Measurements from ENCODE around the gene CEP295NL. TPM values are rescaled to one million over a fixed set of nuclear protein-coding genes. Genes with fewer than 3 reads are reported as not detected.

The CEP295NL gene
- total RNA-seq, 1 experiment from 2014 or later: 3.6 TPM

DNA sequence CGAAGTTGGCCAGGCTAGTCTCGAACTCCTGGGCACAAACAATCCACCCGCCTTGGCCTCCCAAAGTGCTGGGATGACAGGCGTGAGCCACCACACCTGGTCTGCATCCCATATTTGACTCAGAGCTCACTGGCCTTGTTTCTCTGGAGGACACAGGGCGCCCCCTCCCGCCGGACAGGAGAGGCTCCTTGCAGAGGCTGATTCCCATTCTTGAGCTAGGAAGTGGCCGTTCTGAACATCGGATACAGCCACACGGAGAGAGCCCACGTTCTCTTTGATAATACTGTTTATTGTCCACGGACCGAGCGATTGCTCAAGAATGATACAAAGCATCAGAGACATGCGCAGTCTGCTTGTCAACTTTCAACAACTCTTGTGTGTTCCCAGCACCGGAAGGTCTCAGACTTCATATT lies 50.3 kb downstream of the CEP295NL start:
- no peak for DNase-seq
- Histone ChIP-seq H3K4me3 (no peak overlapping the region), H3K4me1 (replicated peaks; ENCODE audit: insufficient read depth) (no peaks in the 10 kb centered on the region), H3K9me3 (ENCODE audit: insufficient read depth, low read depth) (no peaks in the 10 kb centered on the region), H3K79me2 (ENCODE audit: low read depth) (no peaks in the 10 kb centered on the region), H3K4me2 (no peak overlapping the region), H3K27me3 (ENCODE audit: insufficient read depth, low read depth) (no peaks in the 10 kb centered on the region), H3K36me3 (ENCODE audit: low read depth) (no peaks in the 10 kb centered on the region), H3K27ac (no peak overlapping the region), H3K9me2 (ENCODE audit: insufficient read depth) (no peaks in the 10 kb centered on the region), H2AFZ (no peak overlapping the region), H3F3A (ENCODE audit: insufficient read depth, low read depth) (no peaks in the 10 kb centered on the region), H4K20me1 (ENCODE audit: insufficient read depth) (no peaks in the 10 kb centered on the region)
- POLR2A ChIA-PET (ENCODE audit: unreplicated experiment): no interaction called here
- no TSS peak for BruUV-seq (replicated peaks)
- TF ChIP-seq CTCF (conservative IDR thresholded peaks at IDR 0.05): no peak
- no peak for TF ChIP-seq EZH2 (IDR thresholded peaks at IDR 0.05; ENCODE audit: low read depth)
- intact Hi-C loops (cut with micrococcal nuclease; ENCODE audit: unreplicated experiment): no loop called here
- CTCF ChIA-PET: no interaction called here

DNA sequence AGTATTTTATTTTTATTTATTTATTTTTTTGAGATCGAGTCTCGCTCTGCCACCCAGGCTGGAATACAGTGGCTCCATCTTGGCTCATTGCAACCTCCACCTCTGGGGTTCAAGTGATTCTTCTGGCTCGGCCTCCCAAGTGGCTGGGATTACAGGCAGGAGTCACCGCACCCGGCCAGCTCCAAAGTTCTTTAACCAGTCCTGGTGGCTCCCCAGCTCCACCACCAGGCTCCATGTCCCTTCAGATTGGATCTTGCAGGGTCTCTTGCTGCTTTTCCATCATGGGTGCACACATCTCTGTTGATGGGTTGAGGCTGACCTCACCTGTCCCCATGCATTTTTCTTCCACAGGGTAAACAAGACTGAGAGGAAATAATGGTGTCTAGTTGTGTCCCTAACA lies 54.0 kb downstream of the CEP295NL start:
- intact Hi-C loops (cut with micrococcal nuclease; ENCODE audit: unreplicated experiment): no loop called here
- no peak overlapping the region for H2AFZ ChIP-seq
- H3K27ac ChIP-seq: no peak overlapping the region
- H3K79me2 ChIP-seq (ENCODE audit: low read depth): no peaks in the 10 kb centered on the region
- no peaks in the 10 kb centered on the region for H3F3A ChIP-seq (ENCODE audit: insufficient read depth, low read depth)
- no TSS peak for BruUV-seq (replicated peaks)
- no peak for DNase-seq
- no peak overlapping the region for H3K4me2 ChIP-seq
- CTCF ChIA-PET: interaction anchor here (0.7 kb wide), 1 partner anchor 402 kb away, joined by 3 read pairs; no protein-coding TSS in a partner anchor
- H3K9me2 ChIP-seq (ENCODE audit: insufficient read depth): no peaks in the 10 kb centered on the region
- H3K4me1 ChIP-seq (replicated peaks; ENCODE audit: insufficient read depth): no peaks in the 10 kb centered on the region
- TF ChIP-seq EZH2 (IDR thresholded peaks at IDR 0.05; ENCODE audit: low read depth): no peak
- TF ChIP-seq CTCF (conservative IDR thresholded peaks at IDR 0.05): no peak
- no peaks in the 10 kb centered on the region for H3K36me3 ChIP-seq (ENCODE audit: low read depth)
- POLR2A ChIA-PET (ENCODE audit: unreplicated experiment): interaction anchor here (0.7 kb wide), 1 partner anchor 106 kb away, joined by 8 read pairs; no protein-coding TSS in a partner anchor
- no peaks in the 10 kb centered on the region for H3K9me3 ChIP-seq (ENCODE audit: insufficient read depth, low read depth)
- no peak overlapping the region for H3K4me3 ChIP-seq
- H4K20me1 ChIP-seq (ENCODE audit: insufficient read depth): no peaks in the 10 kb centered on the region
- H3K27me3 ChIP-seq (ENCODE audit: insufficient read depth, low read depth): no peaks in the 10 kb centered on the region

DNA sequence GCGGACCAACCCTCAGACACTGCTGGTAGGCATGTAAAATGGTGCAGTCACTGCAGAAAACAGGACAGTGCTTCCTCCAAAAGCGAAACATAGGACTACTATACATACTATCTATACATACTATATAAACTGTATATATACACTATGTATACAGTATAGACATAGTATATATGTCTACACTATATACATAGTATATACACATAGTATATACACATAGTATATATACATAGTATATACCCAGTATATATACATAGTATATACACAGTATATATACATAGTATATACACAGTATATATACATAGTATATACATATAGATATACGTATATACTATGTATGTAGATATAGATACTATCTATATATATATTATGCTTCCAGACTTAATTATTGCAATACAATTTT lies 55.9 kb downstream of the CEP295NL start:
- CTCF ChIA-PET: no interaction called here
- no peak for TF ChIP-seq CTCF (conservative IDR thresholded peaks at IDR 0.05)

More for the DNA sequence above, 55.9 kb downstream of the CEP295NL start:
- Histone ChIP-seq H4K20me1 (ENCODE audit: insufficient read depth) (no peaks in the 10 kb centered on the region), H3K9me2 (ENCODE audit: insufficient read depth) (no peaks in the 10 kb centered on the region), H3K9me3 (ENCODE audit: insufficient read depth, low read depth) (no peaks in the 10 kb centered on the region), H3K4me1 (replicated peaks; ENCODE audit: insufficient read depth) (no peaks in the 10 kb centered on the region), H3K79me2 (ENCODE audit: low read depth) (no peaks in the 10 kb centered on the region), H3F3A (ENCODE audit: insufficient read depth, low read depth) (peaks cover 5% of the 10 kb centered on the region; the same call in 1 of the 2 replicates), H3K27me3 (ENCODE audit: insufficient read depth, low read depth) (no peaks in the 10 kb centered on the region), H3K4me3 (no peak overlapping the region), H3K4me2 (no peak overlapping the region), H3K36me3 (ENCODE audit: low read depth) (no peaks in the 10 kb centered on the region), H2AFZ (no peak overlapping the region), H3K27ac (no peak overlapping the region)
- DNase-seq: no peak
- intact Hi-C loops (cut with micrococcal nuclease; ENCODE audit: unreplicated experiment): no loop called here
- BruUV-seq (replicated peaks): no TSS peak
- POLR2A ChIA-PET (ENCODE audit: unreplicated experiment): no interaction called here

All from PC-9 (cell line).